B cell (primary cell): ENCODE measurements around the gene GRPEL1. TPM values are rescaled to one million over a fixed set of nuclear protein-coding genes. Genes with fewer than 3 reads are reported as not detected.

Experiments
- ATAC-seq: fragments of 200-7000 bp; cut with Tn5 transposase; one replicate; pipeline ENCODE4 v1.10.0; 2021; ENCODE audit warnings: low read depth, mild to moderate bottlenecking, moderate number of reproducible peaks, moderate library complexity
- CTCF ChIA-PET: fragments of 350-600 bp; sonication (Branson Sonifier 250); formaldehyde crosslinking; loops from one replicate; lab custom pipeline; 2021; ENCODE audit warnings: antibody characterized with exemption, inconsistent platforms; lab: Charles Lee
- POLR2A ChIA-PET: fragments of 350-600 bp; sonication (Branson Sonifier 250); formaldehyde crosslinking; loops from one replicate; lab custom pipeline; 2021; ENCODE audit warnings: antibody characterized with exemption; lab: Charles Lee
- DNase-seq: peaks from one replicate; pipeline ENCODE4 v3.0.0; 2013
- H2AFZ ChIP-seq: 2 replicates; pipeline ENCODE4 v1.6.1; 2012; ENCODE audit warnings: mild to moderate bottlenecking, low read depth, low read length; ENCODE audit not compliant: insufficient read depth, poor library complexity, severe bottlenecking
- H3K27ac ChIP-seq, 2 donors: 1 replicate in 1 of 2; 2 replicates in 1 of 2; pipeline ENCODE4 v1.5.1; 2012 to 2013; ENCODE audit warnings: low read length in 2 of 2, mild to moderate bottlenecking in 2 of 2, moderate library complexity in 1 of 2
- H3K27me3 ChIP-seq, 4 experiments: fragments of 200-600 bp in 1 of 4; sonication (generic) in 1 of 4; replicated peaks in 1 of 4; 1 replicate in 2 of 4; 2 replicates in 2 of 4; pipeline versions ENCODE4 v1.6.1 to v1.7.0; 2013 to 2016; ENCODE audit warnings: low read length in 3 of 4, mild to moderate bottlenecking in 2 of 4, mixed read lengths in 1 of 4, moderate library complexity in 1 of 4; ENCODE audit not compliant: insufficient read depth in 4 of 4, control insufficient read depth in 3 of 4; ENCODE audit errors: control extremely low read depth in 1 of 4
- H3K36me3 ChIP-seq, 2 experiments: replicated peaks in 1 of 2; 1 replicate in 1 of 2; 2 replicates in 1 of 2; pipeline versions ENCODE4 v1.6.1 to v1.7.1; 2013; ENCODE audit warnings: low read length in 1 of 2; ENCODE audit not compliant: insufficient read depth in 2 of 2, control insufficient read depth in 1 of 2; ENCODE audit errors: control extremely low read depth in 1 of 2, extremely low read depth in 1 of 2
- H3K4me1 ChIP-seq, 2 donors: fragments of 200-600 bp in 1 of 2; sonication (generic) in 1 of 2; 1 replicate in 1 of 2; 2 replicates in 1 of 2; pipeline versions ENCODE4 v1.5.1 to v1.6.1; 2013 to 2017; ENCODE audit warnings: low read length in 2 of 2; ENCODE audit not compliant: control insufficient read depth in 2 of 2, insufficient read depth in 2 of 2
- H3K4me2 ChIP-seq: replicated peaks from 2 replicates; pipeline ENCODE3; 2012; ENCODE audit warnings: mild to moderate bottlenecking, low read depth, low read length; ENCODE audit not compliant: poor library complexity, severe bottlenecking
- H3K4me3 ChIP-seq, 5 experiments: fragments of 200-600 bp in 1 of 5; sonication (generic) in 1 of 5; 1 replicate in 3 of 5; 2 replicates in 2 of 5; pipeline versions ENCODE4 v1.5.1 to v1.7.0; 2011 to 2016; ENCODE audit warnings: low read length in 4 of 5, mild to moderate bottlenecking in 4 of 5, low read depth in 2 of 5, control low read depth in 1 of 5, moderate library complexity in 1 of 5; ENCODE audit not compliant: insufficient read depth in 1 of 5; ENCODE audit errors: control extremely low read depth in 1 of 5, extremely low read depth in 1 of 5
- H3K79me2 ChIP-seq: fragments of 200-600 bp; sonication (generic); one replicate; pipeline ENCODE4 v1.6.0; 2016; ENCODE audit warnings: low read length; ENCODE audit not compliant: control insufficient read depth, insufficient read depth
- H3K9ac ChIP-seq: fragments of 200-600 bp; sonication (generic); 2 replicates; pipeline ENCODE4 v1.6.1; 2017; ENCODE audit warnings: mild to moderate bottlenecking, low read length, moderate library complexity
- H3K9me3 ChIP-seq, 3 donors: one replicate each; pipeline versions ENCODE4 v1.6.1 to v1.7.1; 2013; ENCODE audit warnings: low read length in 2 of 3; ENCODE audit not compliant: control insufficient read depth in 2 of 3, insufficient read depth in 1 of 3; ENCODE audit errors: control extremely low read depth in 1 of 3
- H4K20me1 ChIP-seq: 2 replicates; pipeline ENCODE4 v1.6.0; 2012; ENCODE audit warnings: mild to moderate bottlenecking, low read length; ENCODE audit not compliant: insufficient read depth, control insufficient read depth, poor library complexity, severe bottlenecking
- H3K27ac Mint-ChIP-seq: one replicate; pipeline ENCODE4 v1.8.0; 2021; ENCODE audit warnings: mixed read lengths
- H3K27me3 Mint-ChIP-seq: one replicate; pipeline ENCODE4 v1.8.0; 2021; ENCODE audit warnings: mixed read lengths
- H3K4me1 Mint-ChIP-seq: one replicate; pipeline ENCODE4 v1.8.0; 2021; ENCODE audit warnings: mixed read lengths
- H3K4me3 Mint-ChIP-seq: one replicate; pipeline ENCODE4 v1.8.0; 2021; ENCODE audit warnings: mixed read lengths
- H3K9me3 Mint-ChIP-seq: one replicate; pipeline ENCODE4 v1.8.0; 2022; ENCODE audit warnings: mixed read lengths; ENCODE audit not compliant: insufficient read depth
- EZH2 ChIP-seq: IDR thresholded peaks from 2 replicates; pipeline ENCODE4 v1.6.1; 2012; ENCODE audit warnings: borderline replicate concordance, low read depth, mild to moderate bottlenecking, moderate library complexity, low read length; ENCODE audit not compliant: insufficient read depth, poor library complexity, severe bottlenecking
- WGBS: methylation state at CpG from one replicate; pipeline ENCODE4 v1.1.5; 2013; ENCODE audit warnings: missing lambda C conversion rate; ENCODE audit not compliant: insufficient coverage; 5-methylcytosine and 5-hydroxymethylcytosine counted together
- intact Hi-C: fragments of 100-400 bp; cut with micrococcal nuclease; formaldehyde crosslinking; loops from one replicate; pipeline ENCODE4 v1.10.0; 2022
- polyA plus RNA-seq: library from polyadenylated mRNA; depleted of rRNA; stranded (reverse); fragments of >200 nt; gene quantifications from 2 replicates; pipeline ENCODE4 v1.2.3, GENCODE V29; 2012
- total RNA-seq, 2 donors: library from RNA; stranded (reverse); fragments of 120-200 nt in 1 of 2; gene quantifications; 1 replicate in 1 of 2; 2 replicates in 1 of 2; pipeline versions ENCODE4 v1.2.3 to v1.2.4, GENCODE V29; 2013 to 2022
- TF ChIP-seq, protein P1 (sequence below): fragments of 200-600 bp; IDR thresholded peaks from one replicate; pipeline ENCODE4 v1.8.0; 2022; ENCODE audit warnings: antibody characterized with exemption, mild to moderate bottlenecking

The GRPEL1 gene
- total and polyA plus RNA-seq, 2 donors (not counting 1 experiment from before 2014, with no cell fraction given), result 15.0 to 26.0 TPM

GRCh38 chr4:7089213-7089986 lies 21.5 kb upstream of the GRPEL1 start:
- peaks cover 2 to 9% (median 6%) of the 10 kb centered on the region in 3 donors for H3K9me3 ChIP-seq
- H3K9ac ChIP-seq, result no peak overlapping the region
- TF ChIP-seq, protein P1, sequence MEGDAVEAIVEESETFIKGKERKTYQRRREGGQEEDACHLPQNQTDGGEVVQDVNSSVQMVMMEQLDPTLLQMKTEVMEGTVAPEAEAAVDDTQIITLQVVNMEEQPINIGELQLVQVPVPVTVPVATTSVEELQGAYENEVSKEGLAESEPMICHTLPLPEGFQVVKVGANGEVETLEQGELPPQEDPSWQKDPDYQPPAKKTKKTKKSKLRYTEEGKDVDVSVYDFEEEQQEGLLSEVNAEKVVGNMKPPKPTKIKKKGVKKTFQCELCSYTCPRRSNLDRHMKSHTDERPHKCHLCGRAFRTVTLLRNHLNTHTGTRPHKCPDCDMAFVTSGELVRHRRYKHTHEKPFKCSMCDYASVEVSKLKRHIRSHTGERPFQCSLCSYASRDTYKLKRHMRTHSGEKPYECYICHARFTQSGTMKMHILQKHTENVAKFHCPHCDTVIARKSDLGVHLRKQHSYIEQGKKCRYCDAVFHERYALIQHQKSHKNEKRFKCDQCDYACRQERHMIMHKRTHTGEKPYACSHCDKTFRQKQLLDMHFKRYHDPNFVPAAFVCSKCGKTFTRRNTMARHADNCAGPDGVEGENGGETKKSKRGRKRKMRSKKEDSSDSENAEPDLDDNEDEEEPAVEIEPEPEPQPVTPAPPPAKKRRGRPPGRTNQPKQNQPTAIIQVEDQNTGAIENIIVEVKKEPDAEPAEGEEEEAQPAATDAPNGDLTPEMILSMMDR, result no peak
- no peak for TF ChIP-seq EZH2
- H3K79me2 ChIP-seq, result no peaks in the 10 kb centered on the region
- ChIA-PET POLR2A (no interaction called here), CTCF (interaction anchor here (1.9 kb wide), 1 partner anchor 13 kb away, joined by 5 read pairs; no protein-coding TSS in a partner anchor)
- H4K20me1 ChIP-seq, result no peaks in the 10 kb centered on the region
- peaks cover 0 to 22% (median 19%) of the 10 kb centered on the region in 4 experiments for H3K27me3 ChIP-seq
- ATAC-seq (no peak), DNase-seq (no peak)
- intact Hi-C loops, result no loop called here
- no peak overlapping the region for H3K4me3 ChIP-seq
- H3K36me3 ChIP-seq, result no peaks in the 10 kb centered on the region
- no peak overlapping the region for H3K4me2 ChIP-seq
- no peaks in the 10 kb centered on the region for H3K9me3 Mint-ChIP-seq
- WGBS, result 80% methylated on average over 3 of the region's 5 CpGs
- H2AFZ ChIP-seq, result no peak overlapping the region
- peaks cover 45% of the 10 kb centered on the region for H3K27me3 Mint-ChIP-seq
- H3K27ac Mint-ChIP-seq, result no peak overlapping the region
- H3K4me3 Mint-ChIP-seq, result no peak overlapping the region
- H3K27ac ChIP-seq, result no peak overlapping the region
- no peaks in the 10 kb centered on the region for H3K4me1 ChIP-seq
- H3K4me1 Mint-ChIP-seq, result no peaks in the 10 kb centered on the region

GRCh38 chr4:7087036-7087435 lies 19.2 kb upstream of the GRPEL1 start:
- no peaks in the 10 kb centered on the region for H3K9me3 Mint-ChIP-seq
- 94% methylated on average over 3 of the region's 3 CpGs for WGBS
- no peaks in the 10 kb centered on the region for H3K36me3 ChIP-seq
- no peaks in the 10 kb centered on the region for H4K20me1 ChIP-seq
- ATAC-seq, result no peak
- H3K27me3 Mint-ChIP-seq, result peaks cover 47% of the 10 kb centered on the region
- H3K4me3 ChIP-seq, result no peak overlapping the region
- intact Hi-C loops, result no loop called here
- no peak overlapping the region for H3K4me3 Mint-ChIP-seq
- H3K27ac Mint-ChIP-seq, result no peak overlapping the region
- H3K79me2 ChIP-seq, result no peaks in the 10 kb centered on the region
- H3K27me3 ChIP-seq, result peaks cover 0 to 37% (median 29%) of the 10 kb centered on the region in 4 experiments
- peaks cover 2 to 9% (median 6%) of the 10 kb centered on the region in 3 donors for H3K9me3 ChIP-seq
- ChIA-PET CTCF (no interaction called here), POLR2A (no interaction called here)
- no peak overlapping the region for H3K27ac ChIP-seq
- no peaks in the 10 kb centered on the region for H3K4me1 Mint-ChIP-seq
- no peak for TF ChIP-seq EZH2
- TF ChIP-seq, protein P1, result no peak
- no peak overlapping the region for H3K4me2 ChIP-seq
- H2AFZ ChIP-seq, result no peak overlapping the region
- no peaks in the 10 kb centered on the region for H3K4me1 ChIP-seq
- no peak for DNase-seq
- H3K9ac ChIP-seq, result no peak overlapping the region
